AG04449 (cell line): ENCODE results near the gene SLC29A2.

ENCODE experiments used
- CTCF ChIA-PET: fragments of 350-600 bp; formaldehyde crosslinking; extraction: SDS; loops from one replicate; lab custom pipeline; 2021; ENCODE audit warnings: antibody characterized with exemption; lab: Yijun Ruan, JAX
- POLR2A ChIA-PET: fragments of 400-600, 350-600 bp; formaldehyde crosslinking; extraction: SDS; loops from one replicate; lab custom pipeline; 2020; ENCODE audit warnings: antibody characterized with exemption, inconsistent platforms; lab: Yijun Ruan, JAX
- DNase-seq: peaks from one replicate; pipeline ENCODE4 v3.0.0-alpha.2; 2010; ENCODE audit warnings: low read depth, low spot score
- H3K4me3 ChIP-seq: 2 replicates; pipeline ENCODE4 v1.5.1; 2011; ENCODE audit warnings: low read depth, mild to moderate bottlenecking, control low read depth, low read length
- CTCF ChIP-seq: IDR thresholded peaks from one replicate; pipeline ENCODE4 v1.5.1; 2011; ENCODE audit warnings: mild to moderate bottlenecking, moderate library complexity, low read length, control low read depth, inconsistent platforms; ENCODE audit not compliant: insufficient read depth; ENCODE audit errors: missing control alignments

Gene SLC29A2

GRCh38 chr11:66317723-66318599 is 53.6 kb downstream of the SLC29A2 start:
- no peak for TF ChIP-seq CTCF
- POLR2A ChIA-PET = interaction anchor here (0.6 to 4.1 kb wide), 6 partner anchors 8 to 39 kb away, joined by 3 to 64 read pairs (median 8); partner anchors contain the start of genes RIN1 and YIF1A
- no peak for DNase-seq
- H3K4me3 ChIP-seq = peak overlapping the region; percentile 36
- CTCF ChIA-PET = interaction anchor here (0.6 to 2.7 kb wide), 10 partner anchors 9 to 121 kb away, joined by 3 to 14 read pairs (median 6); partner anchors contain the start of genes MRPL11 and RIN1

GRCh38 chr11:66317322-66317722 is 54.2 kb downstream of the SLC29A2 start:
- POLR2A ChIA-PET = interaction anchor here (0.8 to 4.1 kb wide), 7 partner anchors 8 to 31 kb away, joined by 3 to 64 read pairs (median 8); partner anchors contain the start of genes BRMS1, RIN1, TMEM151A and YIF1A
- no peak for DNase-seq
- peak overlapping the region; percentile 38 for H3K4me3 ChIP-seq

GRCh38 chr11:66316849-66317251 is 54.7 kb downstream of the SLC29A2 start, which contains the start of gene CD248:
TSS of gene CD248 (minus strand) at chr11:66317044. CDS start at chr11:66317027, 17 bp downstream.
- H3K4me3 ChIP-seq = peak within 1 kb of the TSS; percentile 91
- ChIA-PET CTCF (interaction anchor here (0.7 to 2.7 kb wide), 9 partner anchors 10 to 122 kb away, joined by 3 to 14 read pairs (median 6); partner anchors contain the start of genes MRPL11, RAB1B and RIN1), POLR2A (interaction anchor here (0.8 to 4.1 kb wide), 7 partner anchors 9 to 31 kb away, joined by 3 to 64 read pairs (median 8); partner anchors contain the start of genes BRMS1, RIN1, TMEM151A and YIF1A)
- TF ChIP-seq CTCF = no peak
- DNase-seq = no peak

More at GRCh38 chr11:66317322-66317722, 54.2 kb downstream of the SLC29A2 start:
- TF ChIP-seq CTCF = no peak
- CTCF ChIA-PET = interaction anchor here (0.6 to 2.7 kb wide), 11 partner anchors 10 to 122 kb away, joined by 3 to 14 read pairs (median 6); partner anchors contain the start of genes MRPL11, RAB1B and RIN1

GRCh38 chr11:66315921-66316811 is 55.4 kb downstream of the SLC29A2 start:
- peak overlapping the region; percentile 91 for H3K4me3 ChIP-seq
- no peak for TF ChIP-seq CTCF
- DNase-seq = no peak
- CTCF ChIA-PET = interaction anchor here (1.0 to 8.6 kb wide), 13 partner anchors 11 to 123 kb away, joined by 3 to 260 read pairs (median 12); partner anchors contain the start of genes B4GAT1, BRMS1, MRPL11 and RAB1B
- POLR2A ChIA-PET = interaction anchor here (0.8 to 4.1 kb wide), 8 partner anchors 10 to 32 kb away, joined by 3 to 64 read pairs (median 8); partner anchors contain the start of genes BRMS1, RIN1, TMEM151A and YIF1A

- peak overlapping the region; percentile 91 for H3K4me3 ChIP-seq
- CTCF ChIA-PET = interaction anchor here (1.2 to 8.6 kb wide), 5 partner anchors 17 to 93 kb away, joined by 4 to 260 read pairs (median 129); partner anchors contain the start of genes B4GAT1, BRMS1, RIN1 and TMEM151A
- TF ChIP-seq CTCF = no peak
- no peak for DNase-seq
- POLR2A ChIA-PET = interaction anchor here (1.0 to 4.1 kb wide), 3 partner anchors 10 to 26 kb away, joined by 5 to 64 read pairs (median 9); partner anchors contain the start of genes RIN1 and YIF1A
Observed at GRCh38 chr11:66315498-66315885, 56.1 kb downstream of the SLC29A2 start.
